ENCODE data around the gene KRT10.

DNA sequence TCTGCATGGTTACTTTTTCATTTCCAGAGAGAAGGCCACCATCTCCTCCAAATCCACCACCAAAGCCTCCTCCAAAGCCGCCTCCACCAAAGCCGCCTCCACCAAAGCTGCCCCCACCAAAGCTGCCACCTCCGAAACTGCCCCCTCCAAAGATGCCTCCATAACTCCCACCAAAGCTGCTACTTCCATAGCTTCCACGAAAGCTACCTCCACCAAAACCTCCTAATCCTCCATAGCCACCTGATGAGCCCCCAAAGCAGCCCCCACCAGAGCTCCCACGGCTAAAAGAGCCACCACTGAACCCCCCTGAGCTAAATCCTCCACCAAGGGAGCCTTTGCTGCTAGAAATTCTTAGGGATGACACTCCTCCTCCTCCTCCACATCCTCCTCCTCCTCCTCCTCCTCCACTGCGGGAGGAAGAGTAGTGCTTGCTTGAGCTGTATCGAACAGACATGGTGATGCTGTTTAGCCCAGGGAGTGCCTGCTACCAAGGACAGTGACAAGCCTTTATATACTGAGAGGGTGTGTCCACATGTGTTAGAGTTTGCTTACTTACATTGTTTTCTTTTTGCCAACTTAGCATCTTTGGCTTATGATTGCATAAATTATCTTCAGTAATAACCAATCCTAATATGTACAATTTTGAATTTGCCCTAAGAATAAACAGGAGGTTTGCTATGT lies at the start of gene KRT10:
- TF ChIP-seq, protein P1, sequence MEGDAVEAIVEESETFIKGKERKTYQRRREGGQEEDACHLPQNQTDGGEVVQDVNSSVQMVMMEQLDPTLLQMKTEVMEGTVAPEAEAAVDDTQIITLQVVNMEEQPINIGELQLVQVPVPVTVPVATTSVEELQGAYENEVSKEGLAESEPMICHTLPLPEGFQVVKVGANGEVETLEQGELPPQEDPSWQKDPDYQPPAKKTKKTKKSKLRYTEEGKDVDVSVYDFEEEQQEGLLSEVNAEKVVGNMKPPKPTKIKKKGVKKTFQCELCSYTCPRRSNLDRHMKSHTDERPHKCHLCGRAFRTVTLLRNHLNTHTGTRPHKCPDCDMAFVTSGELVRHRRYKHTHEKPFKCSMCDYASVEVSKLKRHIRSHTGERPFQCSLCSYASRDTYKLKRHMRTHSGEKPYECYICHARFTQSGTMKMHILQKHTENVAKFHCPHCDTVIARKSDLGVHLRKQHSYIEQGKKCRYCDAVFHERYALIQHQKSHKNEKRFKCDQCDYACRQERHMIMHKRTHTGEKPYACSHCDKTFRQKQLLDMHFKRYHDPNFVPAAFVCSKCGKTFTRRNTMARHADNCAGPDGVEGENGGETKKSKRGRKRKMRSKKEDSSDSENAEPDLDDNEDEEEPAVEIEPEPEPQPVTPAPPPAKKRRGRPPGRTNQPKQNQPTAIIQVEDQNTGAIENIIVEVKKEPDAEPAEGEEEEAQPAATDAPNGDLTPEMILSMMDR (IDR thresholded peaks at IDR 0.05), result no peak
- no peak for TF ChIP-seq ZFX (IDR thresholded peaks at IDR 0.05; ENCODE audit: borderline replicate concordance)

All from 22Rv1 (cell line).